Tibial nerve (tissue), 4 donors: ENCODE results near the gene ABTB1.

Experiments
- EP300 ChIP-seq, 2 donors: sonication (generic); formaldehyde crosslinking; IDR thresholded peaks; one replicate each; pipeline ENCODE4 v1.6.1; 2017; ENCODE audit warnings: antibody characterized with exemption in 2 of 2, mild to moderate bottlenecking in 1 of 2
- POLR2A ChIP-seq, 2 donors: fragments of 450-650 bp; IDR thresholded peaks; one replicate each; pipeline ENCODE4 v1.6.1; 2017; ENCODE audit warnings: antibody characterized with exemption in 2 of 2, mild to moderate bottlenecking in 2 of 2, moderate library complexity in 2 of 2
- TF ChIP-seq, protein P1 (sequence below), 5 experiments: fragments of 200-600 bp in 3 of 5; fragments of 450-650 bp in 2 of 5; sonication (generic) in 3 of 5; IDR thresholded peaks; one replicate each; pipeline ENCODE4 v1.5.1; 2016 to 2019; ENCODE audit warnings: antibody characterized with exemption in 5 of 5, mild to moderate bottlenecking in 3 of 5, moderate library complexity in 2 of 5

GRCh38 chr3:127698691-127699415 lies 26.1 kb downstream of the ABTB1 start:
- TF ChIP-seq POLR2A (IDR thresholded peaks at IDR 0.05) (no peak), EP300 (IDR thresholded peaks at IDR 0.05) (no peak)
- TF ChIP-seq, protein P1, sequence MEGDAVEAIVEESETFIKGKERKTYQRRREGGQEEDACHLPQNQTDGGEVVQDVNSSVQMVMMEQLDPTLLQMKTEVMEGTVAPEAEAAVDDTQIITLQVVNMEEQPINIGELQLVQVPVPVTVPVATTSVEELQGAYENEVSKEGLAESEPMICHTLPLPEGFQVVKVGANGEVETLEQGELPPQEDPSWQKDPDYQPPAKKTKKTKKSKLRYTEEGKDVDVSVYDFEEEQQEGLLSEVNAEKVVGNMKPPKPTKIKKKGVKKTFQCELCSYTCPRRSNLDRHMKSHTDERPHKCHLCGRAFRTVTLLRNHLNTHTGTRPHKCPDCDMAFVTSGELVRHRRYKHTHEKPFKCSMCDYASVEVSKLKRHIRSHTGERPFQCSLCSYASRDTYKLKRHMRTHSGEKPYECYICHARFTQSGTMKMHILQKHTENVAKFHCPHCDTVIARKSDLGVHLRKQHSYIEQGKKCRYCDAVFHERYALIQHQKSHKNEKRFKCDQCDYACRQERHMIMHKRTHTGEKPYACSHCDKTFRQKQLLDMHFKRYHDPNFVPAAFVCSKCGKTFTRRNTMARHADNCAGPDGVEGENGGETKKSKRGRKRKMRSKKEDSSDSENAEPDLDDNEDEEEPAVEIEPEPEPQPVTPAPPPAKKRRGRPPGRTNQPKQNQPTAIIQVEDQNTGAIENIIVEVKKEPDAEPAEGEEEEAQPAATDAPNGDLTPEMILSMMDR (IDR thresholded peaks at IDR 0.05): no peak
